ENCODE data around the gene PIGH.
"Not testable (repeated sequence)": the region's sequence is repeated elsewhere in the genome, so short reads cannot be mapped to it uniquely, and the experiment has no call there.

Gene PIGH

DNA sequence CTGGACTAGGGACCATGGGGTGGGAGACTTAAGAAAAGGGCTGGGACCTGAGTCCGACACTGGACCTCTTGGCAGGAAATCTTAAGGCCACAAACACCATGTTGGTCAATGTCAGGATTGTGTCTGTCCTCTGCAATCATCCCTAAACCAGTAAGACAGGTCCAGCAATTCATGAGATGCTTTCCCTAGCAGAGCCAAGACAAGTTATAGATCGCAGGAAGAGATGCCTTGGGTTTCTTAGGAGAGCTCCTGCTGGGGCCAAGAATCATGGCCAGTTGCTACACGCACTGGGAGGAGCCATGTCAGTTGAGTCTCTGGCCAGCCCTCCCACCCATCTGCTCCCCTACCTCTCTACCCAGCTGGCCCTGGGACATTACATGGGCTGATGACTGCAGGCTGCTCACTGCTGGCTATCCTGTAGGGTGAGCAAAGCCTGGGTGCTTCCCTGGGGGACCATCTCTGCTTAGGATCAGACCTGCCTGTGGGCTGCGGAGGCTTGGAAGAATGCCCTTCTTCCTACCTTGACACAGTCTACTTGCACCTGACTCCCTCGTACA lies 52.8 kb downstream of the PIGH start:
- no peaks in the 10 kb centered on the region for H3K36me3 ChIP-seq (ENCODE audit: insufficient read depth)
- H3K27ac ChIP-seq = no peak overlapping the region

DNA sequence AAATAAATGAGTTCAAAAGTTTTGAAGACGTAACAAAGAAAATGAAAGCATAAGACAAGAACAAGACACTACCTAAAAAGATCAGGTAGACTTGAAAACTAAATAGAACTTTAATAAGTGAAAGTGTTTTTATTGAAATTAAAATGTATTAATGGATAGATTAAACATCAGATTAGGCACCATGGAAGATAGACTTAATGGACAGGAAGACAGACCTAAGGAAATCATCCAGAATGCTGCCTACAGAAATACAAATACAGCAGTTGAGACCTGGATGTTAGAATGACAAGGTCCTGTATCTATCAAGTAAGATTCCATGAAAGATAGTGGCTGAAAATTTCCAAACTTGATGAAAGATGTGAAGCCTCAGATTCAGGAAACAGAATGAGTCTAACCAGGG lies 55.5 kb downstream of the PIGH start:
- no peak overlapping the region for H2AFZ ChIP-seq (ENCODE audit: low read depth)
- H4K20me1 ChIP-seq (ENCODE audit: insufficient read depth) = no peaks in the 10 kb centered on the region
- TF ChIP-seq, protein P1, sequence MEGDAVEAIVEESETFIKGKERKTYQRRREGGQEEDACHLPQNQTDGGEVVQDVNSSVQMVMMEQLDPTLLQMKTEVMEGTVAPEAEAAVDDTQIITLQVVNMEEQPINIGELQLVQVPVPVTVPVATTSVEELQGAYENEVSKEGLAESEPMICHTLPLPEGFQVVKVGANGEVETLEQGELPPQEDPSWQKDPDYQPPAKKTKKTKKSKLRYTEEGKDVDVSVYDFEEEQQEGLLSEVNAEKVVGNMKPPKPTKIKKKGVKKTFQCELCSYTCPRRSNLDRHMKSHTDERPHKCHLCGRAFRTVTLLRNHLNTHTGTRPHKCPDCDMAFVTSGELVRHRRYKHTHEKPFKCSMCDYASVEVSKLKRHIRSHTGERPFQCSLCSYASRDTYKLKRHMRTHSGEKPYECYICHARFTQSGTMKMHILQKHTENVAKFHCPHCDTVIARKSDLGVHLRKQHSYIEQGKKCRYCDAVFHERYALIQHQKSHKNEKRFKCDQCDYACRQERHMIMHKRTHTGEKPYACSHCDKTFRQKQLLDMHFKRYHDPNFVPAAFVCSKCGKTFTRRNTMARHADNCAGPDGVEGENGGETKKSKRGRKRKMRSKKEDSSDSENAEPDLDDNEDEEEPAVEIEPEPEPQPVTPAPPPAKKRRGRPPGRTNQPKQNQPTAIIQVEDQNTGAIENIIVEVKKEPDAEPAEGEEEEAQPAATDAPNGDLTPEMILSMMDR (conservative IDR thresholded peaks at IDR 0.05; ENCODE audit: low read depth, low read length) = no peak
- no peak overlapping the region for H3K9ac ChIP-seq
- no peak overlapping the region for H3K4me2 ChIP-seq
- no peaks in the 10 kb centered on the region for H3K4me1 ChIP-seq (ENCODE audit: low read depth, poor library complexity, severe bottlenecking)
- no peak overlapping the region for H3K27ac ChIP-seq
- no peaks in the 10 kb centered on the region for H3K79me2 ChIP-seq (ENCODE audit: insufficient read depth, low read depth)
- H3K36me3 ChIP-seq (ENCODE audit: insufficient read depth) = no peaks in the 10 kb centered on the region
- no peaks in the 10 kb centered on the region for H3K27me3 ChIP-seq (ENCODE audit: insufficient read depth, low read depth)
- no peak overlapping the region for H3K4me3 ChIP-seq (IDR thresholded peaks at IDR 0.05; ENCODE audit: insufficient read depth, low read depth, low read length)

More for the DNA sequence above, 52.8 kb downstream of the PIGH start:
- Histone ChIP-seq H3K4me2 (no peak overlapping the region), H3K4me1 (ENCODE audit: low read depth, poor library complexity, severe bottlenecking) (no peaks in the 10 kb centered on the region), H3K79me2 (ENCODE audit: insufficient read depth, low read depth) (no peaks in the 10 kb centered on the region), H3K27me3 (ENCODE audit: insufficient read depth, low read depth) (no peaks in the 10 kb centered on the region), H4K20me1 (ENCODE audit: insufficient read depth) (no peaks in the 10 kb centered on the region), H2AFZ (ENCODE audit: low read depth) (no peak overlapping the region), H3K4me3 (IDR thresholded peaks at IDR 0.05; ENCODE audit: insufficient read depth, low read depth, low read length) (no peak overlapping the region), H3K9ac (no peak overlapping the region)
- TF ChIP-seq, protein P1 (conservative IDR thresholded peaks at IDR 0.05; ENCODE audit: low read depth, low read length) = no peak

DNA sequence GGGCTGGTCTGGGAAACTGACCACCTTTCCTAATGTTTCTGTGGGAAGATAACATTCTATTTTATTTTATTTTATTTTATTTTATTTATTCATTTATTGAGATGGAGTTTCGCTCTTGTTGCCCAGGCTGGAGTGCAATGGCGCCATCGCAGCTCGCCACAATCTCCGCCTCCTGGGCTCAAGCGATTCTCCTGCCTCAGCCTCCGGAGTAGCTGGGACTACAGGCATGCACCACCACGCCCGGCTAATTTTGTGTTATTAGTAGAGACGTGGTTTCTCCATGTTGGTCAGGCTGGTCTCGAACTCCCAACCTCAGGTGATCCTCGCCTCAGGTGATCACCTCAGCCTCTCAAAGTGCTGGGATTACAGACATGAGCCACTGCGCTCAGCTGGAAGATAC lies 57.4 kb downstream of the PIGH start:
- not testable (repeated sequence) for H3K4me2 ChIP-seq; H3K4me1 ChIP-seq (ENCODE audit: low read depth, poor library complexity, severe bottlenecking); H4K20me1 ChIP-seq (ENCODE audit: insufficient read depth); H3K9ac ChIP-seq; H3K4me3 ChIP-seq (IDR thresholded peaks at IDR 0.05; ENCODE audit: insufficient read depth, low read depth, low read length); H2AFZ ChIP-seq (ENCODE audit: low read depth); H3K79me2 ChIP-seq (ENCODE audit: insufficient read depth, low read depth); H3K27ac ChIP-seq; H3K36me3 ChIP-seq (ENCODE audit: insufficient read depth); H3K27me3 ChIP-seq (ENCODE audit: insufficient read depth, low read depth)

DNA sequence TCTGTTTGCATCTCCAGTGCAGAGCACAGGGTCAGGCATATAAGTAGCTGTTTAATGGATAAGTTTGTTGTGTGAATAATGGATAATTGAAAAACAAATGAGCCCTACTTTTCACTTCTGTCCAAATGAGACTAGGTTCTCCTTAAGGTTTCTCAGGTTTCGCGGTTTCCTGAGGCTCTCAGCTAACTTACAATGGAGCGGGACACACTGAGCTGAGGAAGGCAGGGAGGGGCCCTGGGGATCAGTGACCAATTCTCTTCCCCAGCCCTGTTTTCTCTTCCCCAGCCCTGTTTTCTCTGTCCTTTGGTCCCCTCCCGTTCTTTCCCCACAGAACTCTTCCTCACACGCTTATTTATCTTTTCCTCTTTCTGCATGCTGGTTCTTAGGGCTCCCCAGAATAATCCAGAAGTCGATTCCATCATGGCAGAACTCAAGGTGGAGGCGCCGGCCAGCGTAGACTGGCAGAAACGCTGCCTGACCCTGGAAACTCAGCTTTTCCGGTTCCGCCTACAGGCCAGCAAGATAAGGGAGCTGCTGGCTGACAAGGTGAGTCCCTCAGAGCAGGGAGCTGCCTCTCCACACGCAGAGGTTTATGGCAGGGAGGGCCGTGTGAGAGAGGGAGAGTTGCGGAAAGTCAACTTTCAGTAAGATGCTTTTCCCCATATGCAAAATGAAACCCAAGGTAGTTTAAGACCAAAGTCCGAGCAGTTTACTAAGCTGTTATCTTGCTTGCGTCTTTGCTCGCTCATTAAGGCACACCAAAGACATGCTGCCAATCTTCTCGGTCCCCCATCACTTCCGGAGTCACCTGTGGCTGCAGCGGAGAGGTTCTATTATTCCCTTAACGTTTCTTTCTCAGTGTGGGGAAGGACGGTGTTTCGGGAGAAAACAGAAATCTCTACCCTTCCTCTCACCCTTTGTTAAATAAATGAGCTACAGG lies 58.4 kb downstream of the PIGH start:
- H3K4me2 ChIP-seq = no peak overlapping the region
- TF ChIP-seq, protein P1 (conservative IDR thresholded peaks at IDR 0.05; ENCODE audit: low read depth, low read length) = no peak

More for the DNA sequence above, 58.4 kb downstream of the PIGH start:
- Histone ChIP-seq H4K20me1 (ENCODE audit: insufficient read depth) (no peaks in the 10 kb centered on the region), H3K4me3 (IDR thresholded peaks at IDR 0.05; ENCODE audit: insufficient read depth, low read depth, low read length) (no peak overlapping the region), H3K36me3 (ENCODE audit: insufficient read depth) (no peaks in the 10 kb centered on the region), H3K4me1 (ENCODE audit: low read depth, poor library complexity, severe bottlenecking) (no peaks in the 10 kb centered on the region), H3K9ac (no peak overlapping the region), H3K27me3 (ENCODE audit: insufficient read depth, low read depth) (no peaks in the 10 kb centered on the region), H3K27ac (no peak overlapping the region), H2AFZ (ENCODE audit: low read depth) (no peak overlapping the region), H3K79me2 (ENCODE audit: insufficient read depth, low read depth) (no peaks in the 10 kb centered on the region)

All from KMS-11 (cell line).